Fibroblast of villous mesenchyme (primary cell): ENCODE measurements around the gene LKAAEAR1. TPM values are rescaled to one million over a fixed set of nuclear protein-coding genes. Genes with fewer than 3 reads are reported as not detected.

Experiments
- DNase-seq: peaks from one replicate; pipeline ENCODE4 v3.0.0-alpha.2; 2010; ENCODE audit warnings: low read depth
- H3K4me3 ChIP-seq: 2 replicates; pipeline ENCODE4 v1.5.1; 2011; ENCODE audit warnings: low read depth, mild to moderate bottlenecking, low read length
- CTCF ChIP-seq: IDR thresholded peaks from 2 replicates; pipeline ENCODE4 v1.5.1; 2012; ENCODE audit warnings: low read depth, mild to moderate bottlenecking, low read length; ENCODE audit not compliant: insufficient read depth
- total RNA-seq: library from RNA; depleted of rRNA; stranded (reverse); fragments of >200 nt; gene quantifications from 2 replicates; pipeline ENCODE4 v1.2.3, GENCODE V29; 2012

LKAAEAR1 gene
- total RNA-seq, 1 donor: not detected

GRCh38 chr20:64063389-64064144 lies 20.6 kb downstream of the LKAAEAR1 start:
- DNase-seq: no peak
- H3K4me3 ChIP-seq: peak overlapping the region; percentile 87
- no peak for TF ChIP-seq CTCF

DNA sequence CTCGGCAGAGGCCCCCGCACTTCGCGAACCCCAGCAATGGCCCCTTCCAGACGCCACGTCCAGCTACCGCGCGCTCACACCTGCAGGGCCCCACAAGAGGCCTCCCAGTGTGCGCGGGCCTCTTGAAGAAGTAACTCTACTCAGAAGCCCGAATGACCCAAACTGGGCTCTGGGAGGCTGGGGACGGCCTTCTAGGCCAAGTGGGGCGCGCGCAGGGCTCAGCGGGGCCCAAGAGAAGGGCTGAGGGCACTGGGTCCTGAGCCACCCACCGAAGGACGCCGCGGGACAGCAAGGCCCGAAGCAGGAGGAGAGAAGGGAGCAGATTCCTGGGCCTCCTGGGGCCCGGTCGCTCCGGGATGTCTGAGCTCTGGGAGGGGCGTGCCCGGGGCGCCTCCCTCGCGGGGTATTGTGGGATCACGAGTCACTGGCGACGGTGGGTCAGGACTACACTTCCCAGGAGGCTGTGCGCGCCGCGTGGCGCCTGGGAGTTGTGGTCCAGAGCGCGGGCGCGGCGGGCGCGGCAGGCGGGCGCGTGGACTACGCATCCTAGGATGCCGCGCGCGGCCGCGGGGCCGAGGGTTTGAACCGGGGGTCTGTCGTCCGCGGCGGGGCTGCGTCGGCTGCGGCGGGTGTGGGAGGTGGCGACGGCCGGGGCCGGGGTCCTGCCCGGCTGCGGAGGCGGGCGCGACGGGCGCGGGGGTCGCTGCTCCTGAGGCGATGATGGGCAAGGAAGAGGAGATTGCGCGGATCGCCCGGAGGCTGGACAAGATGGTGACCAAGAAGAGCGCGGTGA lies 21.4 kb downstream of the LKAAEAR1 start, which contains the start of gene TCEA2:
TSS of gene TCEA2 (plus strand) at position 603 of the 793 bp plus-strand sequence. CDS start at position 718, 115 bp downstream.
- peak within 1 kb of the TSS; percentile 87 for H3K4me3 ChIP-seq
- peak; percentile 96 for DNase-seq
- TF ChIP-seq CTCF: no peak

DNA sequence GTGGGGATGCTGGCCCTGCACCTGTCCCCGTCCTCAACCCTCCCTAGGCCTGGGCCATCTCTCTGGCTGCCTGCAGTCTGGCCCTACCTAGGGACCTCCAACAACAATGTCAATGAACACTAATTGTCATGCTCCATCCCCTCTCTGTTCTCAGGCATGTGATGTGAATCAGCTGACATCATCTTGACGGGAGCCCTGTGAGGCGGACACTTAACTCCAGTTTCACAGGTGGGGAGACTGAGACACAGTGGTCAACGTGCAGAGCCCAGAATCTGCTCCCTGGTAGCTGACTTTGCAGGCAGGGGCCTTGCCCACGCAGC lies 22.0 kb downstream of the LKAAEAR1 start:
- no peak for DNase-seq
- no peak for TF ChIP-seq CTCF

DNA sequence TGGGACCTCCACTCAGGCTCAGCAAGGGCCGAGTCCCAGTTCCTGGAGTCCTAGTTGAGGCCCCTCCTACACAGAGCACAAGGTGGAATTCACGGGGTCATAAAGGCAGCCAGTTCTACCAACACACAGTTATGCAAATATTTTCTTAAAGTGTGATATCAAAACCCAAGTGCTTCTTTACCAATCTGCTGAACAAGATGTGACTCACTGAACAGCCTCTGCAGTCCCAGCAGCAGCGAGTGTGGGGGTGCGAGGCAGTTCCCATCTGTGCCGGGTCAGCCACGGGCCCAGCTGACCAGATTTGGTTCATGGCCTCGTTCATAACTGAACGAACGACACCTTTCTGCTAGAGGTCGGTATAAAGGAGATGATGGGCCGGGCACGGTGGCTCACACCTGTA lies 25.7 kb downstream of the LKAAEAR1 start:
- no peak overlapping the region for H3K4me3 ChIP-seq
- DNase-seq: no peak
- no peak for TF ChIP-seq CTCF

More for the DNA sequence above, 22.0 kb downstream of the LKAAEAR1 start:
- H3K4me3 ChIP-seq: peak overlapping the region; percentile 87

GRCh38 chr20:64057628-64058498 lies 26.3 kb downstream of the LKAAEAR1 start:
- TF ChIP-seq CTCF: peak; percentile 85
- H3K4me3 ChIP-seq: no peak overlapping the region
- peak; percentile 54 for DNase-seq

GRCh38 chr20:64056889-64057627 lies 27.1 kb downstream of the LKAAEAR1 start:
- no peak for TF ChIP-seq CTCF
- no peak overlapping the region for H3K4me3 ChIP-seq
- no peak for DNase-seq
